ENCODE measurements around the gene FAM210A. TPM values are rescaled to one million over a fixed set of nuclear protein-coding genes. Genes with fewer than 3 reads are reported as not detected.

Gene FAM210A
- total RNA-seq, 1 donor from 2014 or later, result 2.1 TPM

DNA sequence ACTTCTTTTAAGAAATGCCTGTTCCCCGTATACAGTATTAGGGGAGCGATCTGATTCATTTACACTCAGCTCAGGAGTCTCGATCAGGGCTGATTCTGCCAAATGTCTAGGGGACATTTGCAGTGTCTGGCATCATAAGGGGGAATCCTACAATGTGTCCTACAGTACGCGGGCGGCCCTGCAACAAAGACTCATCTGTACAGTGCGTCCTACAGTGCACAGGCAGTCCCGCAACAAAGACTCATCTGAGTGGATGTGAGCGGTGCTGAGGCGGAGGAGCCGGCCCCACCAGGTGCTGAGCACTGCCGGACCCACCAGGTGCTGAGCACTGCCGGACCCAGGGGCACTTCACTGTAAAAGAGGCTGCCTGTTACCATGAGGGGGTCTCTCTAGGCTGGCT, 102.5 kb downstream of the FAM210A start:
- H3K4me1 ChIP-seq, result no peaks in the 10 kb centered on the region
- no peaks in the 10 kb centered on the region for H3K9me3 ChIP-seq
- H3K27ac ChIP-seq, result no peak overlapping the region
- peaks cover 0 to 13% of the 10 kb centered on the region in 2 donors for H3K36me3 ChIP-seq
- no peak for DNase-seq (ENCODE audit: low spot score in 2 of 2)
- intact Hi-C loops (cut with DNase I), result loop anchor here (5.0 kb wide), 1 partner anchor 72 kb away; no protein-coding TSS in a partner anchor
- TF ChIP-seq CTCF (IDR thresholded peaks at IDR 0.05), result no peak
- no peaks in the 10 kb centered on the region for H3K27me3 ChIP-seq
- H3K4me3 ChIP-seq, result no peak overlapping the region

DNA sequence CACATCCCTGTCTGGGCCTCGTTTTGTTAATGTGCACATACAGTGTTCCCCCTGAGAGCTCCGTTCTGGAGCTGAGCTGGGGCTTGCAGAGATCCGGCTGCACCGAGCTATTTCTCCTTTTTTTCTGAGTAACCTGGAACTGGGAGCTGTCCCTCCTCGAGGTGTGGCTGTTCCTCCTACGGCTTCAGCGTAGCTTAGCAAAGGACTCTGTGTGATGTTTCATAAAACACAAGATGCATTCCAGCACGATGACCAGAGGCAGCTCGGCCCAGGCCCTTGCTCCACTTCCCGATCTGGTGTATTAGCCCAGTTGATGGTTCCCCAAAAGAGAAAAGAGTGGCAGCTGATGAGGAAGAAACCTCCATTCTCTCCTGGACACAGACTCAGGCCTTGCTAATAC, 103.0 kb downstream of the FAM210A start:
- TF ChIP-seq CTCF (IDR thresholded peaks at IDR 0.05), result no peak
- Histone ChIP-seq H3K4me1 (no peaks in the 10 kb centered on the region), H3K36me3 (peaks cover 0 to 13% of the 10 kb centered on the region in 2 donors), H3K9me3 (no peaks in the 10 kb centered on the region), H3K27me3 (no peaks in the 10 kb centered on the region), H3K27ac (no peak overlapping the region), H3K4me3 (no peak overlapping the region)
- DNase-seq (ENCODE audit: low spot score in 2 of 2), result no peak
- intact Hi-C loops (cut with DNase I), result loop anchor here (5.0 kb wide), 1 partner anchor 71 kb away; no protein-coding TSS in a partner anchor

GRCh38 chr18:13622751-13623150, 103.6 kb downstream of the FAM210A start:
- no peak overlapping the region for H3K4me3 ChIP-seq
- no peak for TF ChIP-seq CTCF (IDR thresholded peaks at IDR 0.05)
- no peaks in the 10 kb centered on the region for H3K4me1 ChIP-seq
- H3K27ac ChIP-seq, result no peak overlapping the region
- no peaks in the 10 kb centered on the region for H3K9me3 ChIP-seq
- DNase-seq (ENCODE audit: low spot score in 2 of 2), result no peak
- no peaks in the 10 kb centered on the region for H3K27me3 ChIP-seq
- intact Hi-C loops (cut with DNase I), result loop anchor here (5.0 kb wide), 1 partner anchor 70 kb away; no protein-coding TSS in a partner anchor
- peaks cover 0 to 13% of the 10 kb centered on the region in 2 donors for H3K36me3 ChIP-seq

DNA sequence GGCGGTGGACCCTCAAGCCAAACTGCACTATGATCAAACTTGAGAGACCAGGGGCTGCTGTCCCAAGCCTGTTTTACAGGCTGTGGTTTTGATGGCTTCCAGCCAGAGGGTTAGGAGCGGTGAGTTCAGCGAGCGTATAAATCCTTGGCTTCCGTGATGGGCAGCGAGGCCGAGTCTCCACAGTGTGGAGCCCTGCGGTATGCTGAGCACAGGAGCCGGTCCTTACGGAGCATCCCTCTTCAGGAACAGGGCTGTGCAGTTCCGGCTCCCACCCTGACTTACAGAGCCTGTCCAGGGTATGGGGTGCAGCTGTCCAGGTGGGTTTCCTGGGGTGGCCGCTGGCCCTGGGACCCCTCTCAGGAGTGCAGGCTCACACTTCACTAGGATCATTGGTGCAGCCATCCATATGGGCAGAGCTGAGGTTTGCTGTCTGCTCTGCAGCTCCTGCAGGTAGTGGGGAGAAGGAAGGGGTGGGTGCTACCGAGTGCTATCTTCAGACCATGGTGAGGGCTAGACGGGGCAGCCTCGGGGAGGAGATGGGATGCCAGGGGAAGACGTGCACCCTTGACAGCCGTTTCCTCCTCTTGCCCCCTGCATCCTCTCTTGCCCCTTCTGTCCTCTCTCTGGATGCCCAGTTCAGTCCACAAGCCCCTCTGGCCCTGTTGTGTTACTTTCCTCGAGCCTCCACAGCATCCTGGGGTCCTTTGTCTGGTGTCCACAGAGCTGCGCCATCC, 104.3 kb downstream of the FAM210A start:
- intact Hi-C loops (cut with DNase I), result loop anchor here (5.0 kb wide), 1 partner anchor 70 kb away; no protein-coding TSS in a partner anchor
- peaks cover 0 to 13% of the 10 kb centered on the region in 2 donors for H3K36me3 ChIP-seq
- DNase-seq (ENCODE audit: low spot score in 2 of 2), result no peak

GRCh38 chr18:13621446-13621849, 104.9 kb downstream of the FAM210A start:
- Histone ChIP-seq H3K27me3 (no peaks in the 10 kb centered on the region), H3K36me3 (peaks cover 0 to 13% of the 10 kb centered on the region in 2 donors), H3K9me3 (no peaks in the 10 kb centered on the region), H3K27ac (no peak overlapping the region), H3K4me1 (no peaks in the 10 kb centered on the region), H3K4me3 (no peak overlapping the region)
- TF ChIP-seq CTCF (IDR thresholded peaks at IDR 0.05), result no peak
- DNase-seq (ENCODE audit: low spot score in 2 of 2), result no peak
- intact Hi-C loops (cut with DNase I), result loop anchor here (5.0 kb wide), 1 partner anchor 69 kb away; no protein-coding TSS in a partner anchor

More for the DNA sequence above, 104.3 kb downstream of the FAM210A start:
- no peak overlapping the region for H3K4me3 ChIP-seq
- H3K4me1 ChIP-seq, result no peaks in the 10 kb centered on the region
- no peak overlapping the region for H3K27ac ChIP-seq
- no peaks in the 10 kb centered on the region for H3K9me3 ChIP-seq
- no peaks in the 10 kb centered on the region for H3K27me3 ChIP-seq
- no peak for TF ChIP-seq CTCF (IDR thresholded peaks at IDR 0.05)

Measured in ascending aorta (tissue), 2 donors.